OCI-LY3 (cell line): ENCODE results near the gene ST8SIA5.

Experiments
- H2AFZ ChIP-seq: fragments of 200-600, 300-600 bp; shearing (Covaris generic); 2 replicates; pipeline ENCODE4 v1.6.0; 2014; ENCODE audit warnings: antibody characterized with exemption, low read depth, low read length
- H3K27ac ChIP-seq: fragments of 200-600, 300-600 bp; sonication (generic); 2 replicates; pipeline ENCODE4 v1.5.1; 2014; ENCODE audit warnings: mild to moderate bottlenecking, low read length, moderate library complexity, mixed read lengths
- H3K27me3 ChIP-seq: fragments of 200-600, 300-600 bp; sonication (generic); 2 replicates; pipeline ENCODE4 v1.6.1; 2014; ENCODE audit warnings: low read depth, low read length, mixed read lengths
- H3K36me3 ChIP-seq: fragments of 200-600, 300-600 bp; sonication (generic); replicated peaks from 2 replicates; pipeline ENCODE3; 2014; ENCODE audit warnings: low read depth, low read length, mixed read lengths
- H3K4me1 ChIP-seq: fragments of 300-600, 200-600 bp; sonication (generic); 2 replicates; pipeline ENCODE4 v1.6.1; 2014; ENCODE audit warnings: low read length, mixed read lengths
- H3K4me2 ChIP-seq: fragments of 200-600, 300-600 bp; sonication (generic); 2 replicates; pipeline ENCODE4 v1.6.1; 2014; ENCODE audit warnings: low read length, mixed read lengths
- H3K4me3 ChIP-seq: fragments of 300-600, 200-600 bp; sonication (generic); 2 replicates; pipeline ENCODE4 v1.5.1; 2014; ENCODE audit warnings: antibody characterized with exemption, mild to moderate bottlenecking, low read length, moderate library complexity
- H3K79me2 ChIP-seq: fragments of 300-600, 200-600 bp; shearing (Covaris generic); 2 replicates; pipeline ENCODE4 v1.6.1; 2014; ENCODE audit warnings: mild to moderate bottlenecking, low read length, mixed read lengths
- H3K9ac ChIP-seq: fragments of 300-600, 200-600 bp; shearing (Covaris generic); 2 replicates; pipeline ENCODE4 v1.6.0; 2014; ENCODE audit warnings: mild to moderate bottlenecking, low read length, moderate library complexity
- H3K9me3 ChIP-seq: fragments of 200-600, 300-600 bp; shearing (Covaris generic); 2 replicates; pipeline ENCODE4 v1.6.1; 2014; ENCODE audit warnings: low read length, mixed read lengths; ENCODE audit not compliant: insufficient read depth
- H4K20me1 ChIP-seq: fragments of 200-600, 300-600 bp; sonication (generic); 2 replicates; pipeline ENCODE4 v1.6.1; 2016; ENCODE audit warnings: low read length, mixed read lengths; ENCODE audit not compliant: insufficient read depth
- CTCF ChIP-seq: fragments of 200-600, 300-600 bp; sonication (generic); IDR thresholded peaks from 2 replicates; pipeline ENCODE4 v1.5.1; 2014; ENCODE audit warnings: antibody characterized with exemption, low read length, low read depth
- EZH2phosphoT487 ChIP-seq: fragments of 200-600 bp; shearing (Covaris generic); IDR thresholded peaks from 2 replicates; pipeline ENCODE4 v1.6.1; 2018; ENCODE audit warnings: antibody characterized with exemption, mixed run types, low read depth

ST8SIA5 gene

GRCh38 chr18:46625069-46625468 is 131.8 kb downstream of the ST8SIA5 start:
- Histone ChIP-seq H2AFZ (no peak overlapping the region), H3K9ac (no peak overlapping the region)

GRCh38 chr18:46624127-46624526 is 132.7 kb downstream of the ST8SIA5 start:
- Histone ChIP-seq H3K4me1 (no peaks in the 10 kb centered on the region), H4K20me1 (no peaks in the 10 kb centered on the region), H3K27ac (no peak overlapping the region), H3K9me3 (no peaks in the 10 kb centered on the region), H3K4me3 (no peak overlapping the region), H3K4me2 (no peak overlapping the region), H3K36me3 (no peaks in the 10 kb centered on the region), H2AFZ (no peak overlapping the region), H3K79me2 (no peaks in the 10 kb centered on the region), H3K27me3 (peaks cover 37% of the 10 kb centered on the region), H3K9ac (no peak overlapping the region)
- TF ChIP-seq CTCF (no peak), EZH2phosphoT487 (no peak)

More at GRCh38 chr18:46625069-46625468, 131.8 kb downstream of the ST8SIA5 start:
- Histone ChIP-seq H3K36me3 (no peaks in the 10 kb centered on the region), H3K4me2 (no peak overlapping the region), H3K27me3 (peaks cover 29% of the 10 kb centered on the region), H3K79me2 (no peaks in the 10 kb centered on the region), H3K4me3 (no peak overlapping the region), H3K27ac (no peak overlapping the region), H4K20me1 (no peaks in the 10 kb centered on the region), H3K4me1 (no peaks in the 10 kb centered on the region), H3K9me3 (no peaks in the 10 kb centered on the region)
- TF ChIP-seq EZH2phosphoT487, result no peak
- TF ChIP-seq CTCF, result no peak

- Histone ChIP-seq H4K20me1 (no peaks in the 10 kb centered on the region), H2AFZ (no peak overlapping the region), H3K27ac (no peak overlapping the region), H3K9ac (no peak overlapping the region), H3K4me2 (no peak overlapping the region), H3K36me3 (no peaks in the 10 kb centered on the region), H3K79me2 (no peaks in the 10 kb centered on the region), H3K4me1 (no peaks in the 10 kb centered on the region), H3K9me3 (no peaks in the 10 kb centered on the region), H3K4me3 (no peak overlapping the region), H3K27me3 (peaks cover 43% of the 10 kb centered on the region)
- TF ChIP-seq EZH2phosphoT487 (no peak), CTCF (no peak)
Measured at GRCh38 chr18:46623541-46623940, 133.3 kb downstream of the ST8SIA5 start.

- no peaks in the 10 kb centered on the region for H3K79me2 ChIP-seq
- H3K4me3 ChIP-seq, result no peak overlapping the region
- peaks cover 43% of the 10 kb centered on the region for H3K27me3 ChIP-seq
- no peak overlapping the region for H3K4me2 ChIP-seq
- H4K20me1 ChIP-seq, result no peaks in the 10 kb centered on the region
- H3K9ac ChIP-seq, result no peak overlapping the region
- no peaks in the 10 kb centered on the region for H3K36me3 ChIP-seq
- H3K27ac ChIP-seq, result no peak overlapping the region
- TF ChIP-seq EZH2phosphoT487 (no peak), CTCF (peak; percentile 61)
- H3K9me3 ChIP-seq, result no peaks in the 10 kb centered on the region
- no peak overlapping the region for H2AFZ ChIP-seq
- H3K4me1 ChIP-seq, result no peaks in the 10 kb centered on the region
Measured at GRCh38 chr18:46622999-46623398, 133.9 kb downstream of the ST8SIA5 start.
